ENCODE measurements around the gene TMEM126A. TPM values are rescaled to one million over a fixed set of nuclear protein-coding genes. Genes with fewer than 3 reads are reported as not detected.

TMEM126A gene
- total and polyA plus RNA-seq, 2 experiments from 2014 or later: 24.7 to 71.1 TPM

GRCh38 chr11:85695546-85695945 lies 47.8 kb downstream of the TMEM126A start:
- Mint-ChIP-seq H3K4me1 (peaks cover 7% of the 10 kb centered on the region), H3K9me3 (no peaks in the 10 kb centered on the region), H3K27me3 (ENCODE audit: insufficient read depth, low read depth, poor library complexity) (peaks cover 3% of the 10 kb centered on the region), H3K4me3 (no peak overlapping the region), H3K27ac (no peak overlapping the region), H3K36me3 (ENCODE audit: low read depth) (no peaks in the 10 kb centered on the region)
- no peaks in the 10 kb centered on the region for H3K79me2 ChIP-seq (replicated peaks; ENCODE audit: insufficient read depth)
- H3F3A ChIP-seq (replicated peaks; ENCODE audit: low read depth): no peaks in the 10 kb centered on the region
- DNase-seq (ENCODE audit: low spot score): no peak
- no peak overlapping the region for H2AFZ ChIP-seq
- no peaks in the 10 kb centered on the region for H3K27me3 ChIP-seq (ENCODE audit: insufficient read depth)
- TF ChIP-seq REST (IDR thresholded peaks at IDR 0.05; ENCODE audit: unreplicated experiment) (no peak), ZNF114 (CRISPR knock-in tag; IDR thresholded peaks at IDR 0.05) (no peak), ETS1 (IDR thresholded peaks at IDR 0.05) (no peak), POLR2AphosphoS5 (IDR thresholded peaks at IDR 0.05; ENCODE audit: low read depth) (no peak), ZNF462 (CRISPR knock-in tag; IDR thresholded peaks at IDR 0.05) (no peak), CREB1 (CRISPR knock-in tag; IDR thresholded peaks at IDR 0.05; ENCODE audit: low read depth) (no peak), ZNF331 (CRISPR knock-in tag; IDR thresholded peaks at IDR 0.05; ENCODE audit: low read depth) (no peak), EZH2phosphoT487 (IDR thresholded peaks at IDR 0.05; ENCODE audit: unreplicated experiment) (no peak), STAT1 (IDR thresholded peaks at IDR 0.05; ENCODE audit: unreplicated experiment) (no peak)
- no peak for ATAC-seq
- no peak overlapping the region for H3K4me2 ChIP-seq
- H3K4me1 ChIP-seq (ENCODE audit: insufficient read depth): peaks cover 2% of the 10 kb centered on the region; the same call in 1 of the 2 replicates
- no peak overlapping the region for H3K4me3 ChIP-seq
- no peaks in the 10 kb centered on the region for H3K9me2 ChIP-seq (ENCODE audit: insufficient read depth)
- no peaks in the 10 kb centered on the region for H3K36me3 ChIP-seq (ENCODE audit: insufficient read depth)
- H4K20me1 ChIP-seq (replicated peaks; ENCODE audit: insufficient read depth): no peaks in the 10 kb centered on the region
- H3K27ac ChIP-seq (ENCODE audit: low read depth): no peak overlapping the region

Data from GM23338 (cell line).